GM23338 (cell line): ENCODE measurements around the gene SOD3. TPM values are rescaled to one million over a fixed set of nuclear protein-coding genes. Genes with fewer than 3 reads are reported as not detected.

Experiments used
- ATAC-seq: fragments of 200-7000 bp; cut with Tn5 transposase; 3 replicates; pipeline ENCODE4 v1.9.1; 2020
- DNase-seq: peaks from one replicate; pipeline ENCODE4 v3.0.0-alpha.2; 2015; ENCODE audit warnings: low spot score
- H2AFZ ChIP-seq: fragments of 200-600 bp; sonication (generic); 2 replicates; pipeline ENCODE4 v1.8.0; 2016; ENCODE audit warnings: antibody characterized with exemption, mild to moderate bottlenecking, moderate library complexity
- H3F3A ChIP-seq: fragments of 200-600 bp; sonication (generic); replicated peaks from 2 replicates; pipeline ENCODE4 v1.8.0; 2017; ENCODE audit warnings: antibody characterized with exemption, mixed run types, low read depth
- H3K27ac ChIP-seq: fragments of 200-600 bp; sonication (generic); 2 replicates; pipeline ENCODE4 v1.6.1; 2016; ENCODE audit warnings: low read depth
- H3K27me3 ChIP-seq: fragments of 200-600 bp; sonication (generic); 2 replicates; pipeline ENCODE4 v1.8.0; 2016; ENCODE audit warnings: mild to moderate bottlenecking, mixed run types, moderate library complexity; ENCODE audit not compliant: insufficient read depth
- H3K36me3 ChIP-seq: fragments of 200-600 bp; sonication (generic); 2 replicates; pipeline ENCODE4 v1.8.0; 2016; ENCODE audit warnings: mild to moderate bottlenecking; ENCODE audit not compliant: insufficient read depth
- H3K4me1 ChIP-seq: fragments of 200-600 bp; sonication (generic); 2 replicates; pipeline ENCODE4 v1.8.0; 2016; ENCODE audit warnings: mild to moderate bottlenecking, moderate library complexity; ENCODE audit not compliant: insufficient read depth
- H3K4me2 ChIP-seq: fragments of 200-600 bp; sonication (generic); 2 replicates; pipeline ENCODE4 v1.7.1; 2017; ENCODE audit warnings: mixed run types
- H3K4me3 ChIP-seq: fragments of 200-600 bp; sonication (generic); 2 replicates; pipeline ENCODE4 v1.6.1; 2016; ENCODE audit warnings: mixed run types
- H3K79me2 ChIP-seq: fragments of 200-600 bp; sonication (generic); replicated peaks from 2 replicates; pipeline ENCODE4 v1.8.0; 2017; ENCODE audit warnings: mild to moderate bottlenecking; ENCODE audit not compliant: insufficient read depth
- H3K9me2 ChIP-seq: fragments of 200-600 bp; sonication (generic); 2 replicates; pipeline ENCODE4 v1.8.0; 2017; ENCODE audit not compliant: insufficient read depth
- H4K20me1 ChIP-seq: fragments of 200-600 bp; sonication (generic); replicated peaks from 2 replicates; pipeline ENCODE4 v1.8.0; 2017; ENCODE audit warnings: mild to moderate bottlenecking; ENCODE audit not compliant: insufficient read depth
- H3K27ac Mint-ChIP-seq: 2 replicates; pipeline ENCODE4 v1.8.0; 2020; ENCODE audit warnings: inconsistent platforms, mild to moderate bottlenecking, moderate library complexity, mixed read lengths
- H3K27me3 Mint-ChIP-seq: 3 replicates; pipeline ENCODE4 v1.8.0; 2022; ENCODE audit warnings: low read depth, mild to moderate bottlenecking, moderate library complexity, mixed read lengths, inconsistent platforms; ENCODE audit not compliant: insufficient read depth, poor library complexity
- H3K36me3 Mint-ChIP-seq: 3 replicates; pipeline ENCODE4 v1.8.0; 2021; ENCODE audit warnings: low read depth, mild to moderate bottlenecking, inconsistent platforms, moderate library complexity, mixed read lengths
- H3K4me1 Mint-ChIP-seq: 3 replicates; pipeline ENCODE4 v1.8.0; 2020; ENCODE audit warnings: mild to moderate bottlenecking, inconsistent platforms, mixed read lengths
- H3K4me3 Mint-ChIP-seq: 3 replicates; pipeline ENCODE4 v1.8.0; 2021; ENCODE audit warnings: moderate library complexity, mild to moderate bottlenecking, inconsistent platforms, mixed read lengths
- H3K9me3 Mint-ChIP-seq: 3 replicates; pipeline ENCODE4 v1.8.0; 2020; ENCODE audit warnings: moderate library complexity, mild to moderate bottlenecking, inconsistent platforms, mixed read lengths
- EZH2 ChIP-seq: fragments of 200-600 bp; sonication (generic); IDR thresholded peaks from one replicate; pipeline ENCODE4 v1.8.0; 2017; ENCODE audit warnings: antibody characterized with exemption, mild to moderate bottlenecking, low read depth; ENCODE audit not compliant: unreplicated experiment
- EZH2phosphoT487 ChIP-seq: fragments of 200-600 bp; sonication (generic); IDR thresholded peaks from one replicate; pipeline ENCODE4 v1.8.1; 2018; ENCODE audit warnings: antibody characterized with exemption; ENCODE audit not compliant: unreplicated experiment
- NANOG ChIP-seq: IDR thresholded peaks from 2 replicates; pipeline ENCODE4 v1.6.1; 2016; ENCODE audit warnings: antibody characterized with exemption, borderline replicate concordance
- POLR2AphosphoS5 ChIP-seq: IDR thresholded peaks from 2 replicates; pipeline ENCODE4 v1.6.1; 2016; ENCODE audit warnings: antibody characterized with exemption, low read depth
- REST ChIP-seq: IDR thresholded peaks from one replicate; pipeline ENCODE4 v1.6.1; 2018; ENCODE audit warnings: antibody characterized with exemption; ENCODE audit not compliant: unreplicated experiment
- ZNF114 ChIP-seq: fragments of 250-450 bp; sonication (Bioruptor Pico); IDR thresholded peaks from 2 replicates; pipeline ENCODE4 v1.5.0; 2020; ENCODE audit warnings: mild to moderate bottlenecking, moderate library complexity
- polyA plus RNA-seq: library from polyadenylated mRNA; unstranded; fragments of >200 nt; fragmentation: Nextera tagmentation; extraction: Ambion mirVana; gene quantifications from 2 replicates; pipeline ENCODE4 v1.2.1, GENCODE V29; 2016
- total RNA-seq: library from RNA; depleted of rRNA; stranded (reverse); fragments of >200 nt; shearing (Covaris generic); gene quantifications from 2 replicates; pipeline ENCODE4 v1.2.3, GENCODE V29; 2014

SOD3 gene
- total and polyA plus RNA-seq, 2 experiments from 2014 or later = 7.5 to 11.8 TPM

- no peak for TF ChIP-seq REST
- TF ChIP-seq POLR2AphosphoS5 = no peak
- no peak for TF ChIP-seq EZH2phosphoT487
Measured at GRCh38 chr4:24765376-24765988, 29.9 kb upstream of the SOD3 start (continued).

GRCh38 chr4:24768006-24768405 lies 27.4 kb upstream of the SOD3 start:
- Histone ChIP-seq H3K79me2 (no peaks in the 10 kb centered on the region), H3K4me2 (no peak overlapping the region), H3K27me3 (no peaks in the 10 kb centered on the region), H3F3A (no peaks in the 10 kb centered on the region), H3K4me1 (no peaks in the 10 kb centered on the region), H3K27ac (no peak overlapping the region), H3K4me3 (no peak overlapping the region), H3K36me3 (no peaks in the 10 kb centered on the region), H2AFZ (no peak overlapping the region), H4K20me1 (no peaks in the 10 kb centered on the region), H3K9me2 (peaks cover 17% of the 10 kb centered on the region)
- H3K4me3 Mint-ChIP-seq = no peak overlapping the region
- H3K36me3 Mint-ChIP-seq = no peaks in the 10 kb centered on the region; the same call in 2 of the 3 replicates
- TF ChIP-seq EZH2phosphoT487 (no peak), ZNF114 (CRISPR knock-in tag) (no peak), EZH2 (no peak), REST (no peak), NANOG (no peak)
- H3K27me3 Mint-ChIP-seq = no peaks in the 10 kb centered on the region
- H3K27ac Mint-ChIP-seq = no peak overlapping the region
- H3K4me1 Mint-ChIP-seq = peaks cover 14% of the 10 kb centered on the region
- DNase-seq (no peak), ATAC-seq (no peak)
- H3K9me3 Mint-ChIP-seq = no peaks in the 10 kb centered on the region
